GM21515 (cell line): ENCODE measurements around the gene PCDHGA7.
"Not testable (repeated sequence)": the region's sequence is repeated elsewhere in the genome, so short reads cannot be mapped to it uniquely, and the experiment has no call there.

Experiments
- ATAC-seq: cut with Tn5 transposase; IDR thresholded peaks from one replicate; pipeline ENCODE4 v1.9.1; 2021; ENCODE audit not compliant: unreplicated experiment

Gene PCDHGA7

DNA sequence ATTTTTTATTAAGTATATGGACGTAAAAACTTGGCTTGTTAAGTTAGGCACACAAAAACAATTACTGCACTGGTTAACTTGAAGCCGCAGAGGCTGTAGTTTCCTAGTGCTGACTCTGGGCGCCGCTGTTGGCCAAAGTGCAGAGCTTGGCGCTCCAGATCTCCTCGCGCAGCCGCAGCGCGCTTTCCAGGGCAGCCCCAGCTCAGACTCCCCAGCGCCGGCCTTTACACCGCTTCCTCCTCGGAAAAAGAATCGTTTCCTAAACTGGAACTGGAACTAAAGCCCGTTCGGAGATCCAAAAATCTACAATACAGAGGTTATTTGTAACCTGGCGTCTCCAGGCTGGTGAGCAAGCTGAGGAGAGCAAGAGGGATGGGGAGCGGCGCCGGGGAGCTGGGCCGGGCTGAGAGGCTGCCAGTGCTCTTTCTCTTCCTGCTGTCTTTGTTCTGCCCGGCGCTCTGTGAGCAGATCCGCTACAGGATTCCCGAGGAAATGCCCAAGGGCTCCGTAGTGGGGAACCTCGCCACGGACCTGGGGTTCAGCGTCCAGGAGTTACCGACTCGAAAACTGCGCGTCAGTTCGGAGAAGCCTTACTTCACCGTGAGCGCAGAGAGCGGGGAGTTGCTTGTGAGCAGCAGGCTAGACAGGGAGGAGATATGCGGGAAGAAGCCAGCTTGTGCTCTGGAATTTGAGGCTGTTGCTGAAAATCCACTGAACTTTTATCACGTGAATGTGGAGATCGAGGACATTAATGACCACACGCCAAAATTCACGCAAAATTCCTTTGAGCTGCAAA lies 15.4 kb downstream of the PCDHGA7 start, which contains the start of gene PCDHGB5:
Gene PCDHGB5 (plus strand): TSS at position 192 of the 796 bp plus-strand sequence. CDS start 181 bp downstream, at position 373.
- peak; percentile 73 for ATAC-seq

GRCh38 chr5:141398608-141399007 lies 16.1 kb downstream of the PCDHGA7 start:
- no peak for ATAC-seq

- ATAC-seq = no peak
Observed at GRCh38 chr5:141399555-141400258, 17.2 kb downstream of the PCDHGA7 start.

GRCh38 chr5:141402553-141403243 lies 20.2 kb downstream of the PCDHGA7 start, which contains the start of gene PCDHGA9:
PCDHGA9 (plus strand) TSS chr5:141402778; CDS start chr5:141402953, 175 bp downstream.
- no peak for ATAC-seq

DNA sequence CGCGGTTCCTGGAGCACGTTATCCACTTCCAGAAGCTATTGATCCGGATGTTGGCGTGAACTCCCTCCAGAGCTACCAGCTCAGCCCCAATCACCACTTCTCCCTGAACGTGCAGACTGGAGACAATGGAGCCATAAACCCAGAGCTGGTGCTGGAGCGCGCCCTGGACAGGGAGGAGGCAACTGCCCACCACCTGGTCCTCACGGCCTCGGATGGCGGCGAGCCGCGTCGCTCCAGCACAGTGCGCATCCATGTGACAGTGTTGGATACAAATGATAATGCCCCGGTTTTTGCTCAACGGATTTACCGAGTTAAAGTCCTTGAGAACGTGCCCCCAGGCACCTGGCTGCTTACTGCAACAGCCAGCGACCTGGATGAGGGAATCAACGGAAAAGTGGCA lies 20.8 kb downstream of the PCDHGA7 start:
- no peak for ATAC-seq

- peak; percentile 61 for ATAC-seq
Observed at GRCh38 chr5:141407790-141408505, 25.4 kb downstream of the PCDHGA7 start, which contains the start of gene PCDHGB6. PCDHGB6 (plus strand) TSS chr5:141408021; CDS start chr5:141408203, 182 bp downstream.

DNA sequence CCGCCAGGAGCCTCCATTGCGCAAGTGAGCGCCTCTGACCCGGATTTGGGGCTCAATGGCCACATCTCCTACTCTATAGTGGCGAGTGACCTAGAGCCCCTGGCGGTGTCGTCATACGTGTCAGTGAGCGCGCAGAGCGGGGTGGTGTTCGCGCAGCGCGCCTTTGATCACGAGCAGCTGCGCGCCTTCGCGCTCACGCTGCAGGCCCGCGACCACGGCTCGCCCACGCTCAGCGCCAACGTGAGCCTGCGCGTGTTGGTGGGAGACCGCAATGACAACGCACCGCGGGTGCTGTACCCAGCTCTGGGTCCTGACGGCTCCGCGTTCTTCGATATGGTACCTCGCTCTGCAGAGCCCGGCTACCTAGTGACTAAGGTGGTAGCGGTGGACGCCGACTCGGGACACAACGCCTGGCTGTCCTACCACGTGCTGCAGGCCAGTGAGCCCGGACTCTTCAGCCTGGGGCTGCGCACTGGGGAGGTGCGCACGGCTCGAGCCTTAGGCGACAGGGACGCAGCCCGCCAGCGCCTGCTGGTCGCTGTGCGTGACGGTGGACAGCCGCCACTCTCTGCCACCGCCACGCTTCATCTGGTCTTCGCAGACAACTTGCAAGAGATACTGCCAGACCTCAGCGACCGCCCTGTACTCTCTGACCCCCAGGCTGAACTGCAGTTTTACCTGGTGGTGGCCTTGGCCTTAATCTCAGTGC lies 27.2 kb downstream of the PCDHGA7 start:
- ATAC-seq = no peak

DNA sequence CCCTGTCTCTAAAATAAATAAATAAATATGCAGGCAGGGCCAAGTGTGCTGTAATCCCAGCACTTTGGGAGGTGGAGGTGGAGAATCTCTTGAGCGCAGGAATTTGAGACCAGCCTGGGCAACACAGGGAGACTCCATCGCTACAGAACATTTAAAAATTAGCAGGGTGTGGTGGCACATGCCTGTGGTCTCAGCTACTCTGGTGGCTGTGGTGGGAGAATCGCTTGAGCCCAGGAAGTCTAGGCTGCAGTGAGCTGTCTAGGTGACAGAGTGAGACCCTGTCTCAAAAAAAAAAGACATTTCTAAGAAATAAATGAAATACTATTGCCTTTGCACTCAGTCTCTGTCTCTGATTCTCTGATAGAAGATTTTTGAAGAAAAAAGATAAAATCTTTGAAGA lies 29.0 kb downstream of the PCDHGA7 start:
- no peak for ATAC-seq

GRCh38 chr5:141412854-141413539 lies 30.5 kb downstream of the PCDHGA7 start, which contains the start of gene PCDHGA10:
PCDHGA10 (plus strand) TSS chr5:141412987; CDS start chr5:141413176, 189 bp downstream.
- ATAC-seq = peak; percentile 62

- no peak for ATAC-seq
Observed at GRCh38 chr5:141413540-141414069, 31.1 kb downstream of the PCDHGA7 start.

DNA sequence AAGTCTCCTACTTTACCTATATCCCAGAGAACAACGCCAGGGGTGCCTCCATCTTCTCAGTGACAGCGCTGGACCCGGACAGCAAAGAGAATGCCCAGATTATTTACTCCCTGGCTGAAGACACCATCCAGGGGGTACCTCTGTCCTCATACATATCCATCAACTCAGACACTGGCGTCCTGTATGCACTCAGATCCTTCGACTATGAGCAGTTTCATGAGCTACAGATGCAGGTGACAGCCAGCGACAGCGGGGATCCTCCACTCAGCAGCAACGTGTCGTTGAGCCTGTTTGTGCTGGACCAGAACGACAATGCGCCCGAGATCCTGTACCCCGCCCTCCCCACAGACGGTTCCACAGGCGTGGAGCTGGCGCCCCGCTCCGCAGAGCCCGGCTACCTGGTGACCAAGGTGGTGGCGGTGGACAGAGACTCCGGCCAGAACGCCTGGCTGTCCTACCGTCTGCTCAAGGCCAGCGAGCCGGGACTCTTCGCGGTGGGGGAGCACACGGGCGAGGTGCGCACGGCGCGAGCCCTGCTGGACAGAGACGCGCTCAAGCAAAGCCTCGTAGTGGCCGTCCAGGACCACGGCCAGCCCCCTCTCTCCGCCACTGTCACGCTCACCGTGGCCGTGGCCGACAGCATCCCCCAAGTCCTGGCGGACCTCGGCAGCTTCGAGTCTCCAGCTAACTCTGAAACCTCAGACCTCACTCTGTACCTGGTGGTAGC lies 32.2 kb downstream of the PCDHGA7 start:
- ATAC-seq = not testable (repeated sequence)

- not testable (repeated sequence) for ATAC-seq
Observed at GRCh38 chr5:141415275-141415618, 32.7 kb downstream of the PCDHGA7 start.

GRCh38 chr5:141417494-141418172 lies 35.1 kb downstream of the PCDHGA7 start, which contains the start of gene PCDHGB7:
PCDHGB7 (plus strand) TSS chr5:141417677; CDS start chr5:141417860, 183 bp downstream.
- peak; percentile 82 for ATAC-seq

DNA sequence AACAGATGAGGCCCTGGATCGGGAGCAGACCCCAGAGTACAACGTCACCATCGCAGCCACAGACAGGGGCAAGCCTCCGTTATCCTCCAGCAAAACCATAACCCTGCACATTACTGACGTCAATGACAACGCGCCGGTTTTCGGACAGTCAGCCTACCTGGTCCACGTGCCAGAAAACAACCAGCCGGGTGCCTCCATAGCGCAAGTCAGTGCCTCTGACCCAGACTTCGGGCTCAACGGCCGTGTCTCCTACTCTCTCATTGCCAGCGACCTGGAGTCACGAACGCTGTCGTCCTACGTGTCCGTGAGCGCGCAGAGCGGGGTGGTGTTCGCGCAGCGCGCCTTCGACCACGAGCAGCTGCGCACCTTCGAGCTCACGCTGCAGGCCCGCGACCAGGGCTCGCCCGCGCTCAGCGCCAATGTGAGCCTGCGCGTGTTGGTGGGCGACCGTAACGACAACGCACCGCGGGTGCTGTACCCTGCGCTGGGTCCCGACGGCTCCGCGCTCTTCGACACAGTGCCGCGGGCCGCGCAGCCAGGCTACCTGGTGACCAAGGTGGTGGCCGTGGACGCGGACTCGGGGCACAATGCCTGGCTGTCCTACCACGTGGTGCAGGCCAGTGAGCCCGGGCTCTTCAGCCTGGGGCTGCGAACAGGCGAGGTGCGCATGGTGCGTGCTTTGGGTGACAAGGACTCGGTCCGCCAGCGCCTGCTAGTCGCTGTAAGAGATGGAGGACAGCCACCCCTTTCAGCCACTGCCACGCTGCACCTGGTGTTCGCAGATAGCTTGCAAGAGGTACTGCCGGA lies 36.7 kb downstream of the PCDHGA7 start:
- no peak for ATAC-seq

DNA sequence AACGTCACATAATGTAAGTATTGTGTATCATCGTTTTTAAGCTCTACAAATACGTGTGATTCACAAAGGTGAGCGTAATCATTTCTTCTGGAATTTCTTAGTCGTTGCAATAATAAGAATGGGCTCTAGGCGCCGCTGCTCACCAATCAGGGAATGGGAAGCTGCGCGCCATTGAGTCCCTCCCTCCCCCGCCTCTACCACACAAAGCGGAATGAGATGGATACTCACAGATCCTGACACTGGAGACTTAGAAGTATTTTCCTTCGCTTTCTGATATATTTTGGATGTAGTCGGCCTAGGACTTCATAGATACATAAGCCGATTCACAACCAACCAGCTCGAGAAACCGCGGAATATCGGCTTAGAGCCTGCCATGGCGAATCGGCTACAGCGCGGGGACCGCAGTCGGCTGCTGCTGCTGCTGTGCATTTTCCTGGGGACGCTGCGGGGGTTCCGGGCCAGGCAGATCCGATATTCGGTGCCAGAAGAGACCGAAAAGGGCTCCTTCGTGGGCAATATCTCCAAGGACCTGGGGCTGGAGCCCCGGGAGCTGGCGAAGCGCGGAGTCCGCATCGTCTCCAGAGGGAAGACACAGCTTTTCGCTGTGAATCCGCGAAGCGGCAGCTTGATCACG lies 38.4 kb downstream of the PCDHGA7 start, which contains the start of gene PCDHGA11:
Gene PCDHGA11 (plus strand): TSS at position 197 of the 634 bp plus-strand sequence. CDS start 177 bp downstream, at position 374.
- ATAC-seq = peak; percentile 46

- ATAC-seq = no peak
Observed at GRCh38 chr5:141421489-141421855, 38.9 kb downstream of the PCDHGA7 start.
